GM18508 (cell line): ENCODE results near the gene EPS8.

Source experiments
- ATAC-seq: cut with Tn5 transposase; IDR thresholded peaks from one replicate; pipeline ENCODE4 v1.9.1; 2021; ENCODE audit warnings: moderate number of reproducible peaks; ENCODE audit not compliant: insufficient read depth, unreplicated experiment

Gene EPS8

DNA sequence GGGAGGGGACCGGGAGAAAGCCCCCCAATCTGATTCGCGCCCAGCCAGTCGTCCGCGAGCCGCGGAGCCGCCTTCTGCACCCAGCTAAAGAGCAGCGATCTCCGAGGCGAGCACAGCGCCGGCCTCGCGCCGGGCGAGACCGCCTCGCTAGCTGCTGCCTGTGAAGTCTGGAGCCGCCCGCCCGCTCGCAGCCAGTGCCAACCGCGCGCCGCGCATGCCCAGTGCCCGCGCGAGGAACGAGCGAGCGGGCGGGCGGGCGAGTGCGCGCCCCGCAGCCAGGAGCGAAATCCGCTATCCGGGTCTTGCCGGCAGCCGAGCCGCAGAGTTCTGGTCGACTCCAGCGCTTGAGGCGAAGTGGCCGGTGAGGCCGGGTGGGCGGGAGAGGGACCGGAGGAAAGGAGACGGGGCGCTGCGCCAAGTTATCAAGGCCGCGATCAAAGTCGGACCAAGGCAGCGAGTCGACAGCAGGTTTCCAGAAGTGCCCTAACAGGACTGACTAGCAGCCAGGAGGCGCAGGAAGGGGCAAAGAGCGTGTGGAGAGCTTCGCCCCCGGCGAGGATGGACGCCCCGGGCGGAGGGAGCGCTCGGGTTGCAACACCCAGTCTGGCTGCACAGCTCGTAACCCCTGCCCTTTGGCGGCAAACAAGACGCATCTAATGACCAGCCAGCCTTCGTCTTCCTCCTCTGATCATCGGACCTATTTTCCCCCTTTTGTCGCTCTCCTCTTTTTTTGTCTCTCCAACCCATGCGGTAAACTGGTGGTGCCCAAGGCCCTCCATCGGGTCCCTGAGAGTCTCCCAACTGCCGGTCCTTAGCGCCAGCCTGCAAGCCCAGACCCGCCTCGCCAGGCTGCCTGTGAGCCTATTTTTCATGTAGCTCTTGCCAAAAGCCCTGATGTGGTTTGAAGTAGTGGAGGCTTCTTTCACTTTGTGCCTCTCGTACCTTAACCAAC lies at the start of gene EPS8:
Gene EPS8 (minus strand): TSS at position 169 of the 952 bp plus-strand sequence. CDS start 106,437 bp downstream, outside the sequence.
- ATAC-seq, result peak; percentile 75

DNA sequence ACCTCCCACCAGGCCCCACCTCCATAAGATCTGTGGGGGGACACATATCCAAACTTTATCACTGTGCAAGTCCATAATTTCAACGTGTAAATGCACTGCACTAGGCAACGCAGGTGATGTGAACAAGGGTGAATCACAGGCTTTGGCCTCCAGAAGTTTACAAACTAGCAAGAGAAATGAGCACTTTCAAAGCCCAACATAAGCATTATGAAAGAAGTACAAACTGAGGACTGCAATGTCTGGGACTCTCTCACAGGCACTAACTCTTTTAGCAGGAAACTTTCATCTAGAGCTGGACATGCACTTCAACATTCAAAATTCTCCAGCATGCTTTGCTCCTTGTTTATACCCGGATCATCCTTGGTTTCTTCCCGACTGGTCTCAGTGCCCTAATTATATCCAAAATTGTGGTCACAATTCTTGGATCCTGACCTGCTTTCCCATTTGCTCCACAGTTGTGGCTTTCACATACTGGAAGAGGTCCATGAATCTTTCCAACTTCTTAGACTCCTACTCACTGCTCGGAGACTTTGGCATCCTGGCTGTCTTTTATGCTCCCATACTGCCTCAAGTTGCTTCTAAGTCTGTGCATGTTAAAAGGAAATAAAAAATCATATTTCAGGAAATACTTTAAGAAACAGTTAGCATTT lies 48.1 kb upstream of the EPS8 start:
- ATAC-seq, result no peak

DNA sequence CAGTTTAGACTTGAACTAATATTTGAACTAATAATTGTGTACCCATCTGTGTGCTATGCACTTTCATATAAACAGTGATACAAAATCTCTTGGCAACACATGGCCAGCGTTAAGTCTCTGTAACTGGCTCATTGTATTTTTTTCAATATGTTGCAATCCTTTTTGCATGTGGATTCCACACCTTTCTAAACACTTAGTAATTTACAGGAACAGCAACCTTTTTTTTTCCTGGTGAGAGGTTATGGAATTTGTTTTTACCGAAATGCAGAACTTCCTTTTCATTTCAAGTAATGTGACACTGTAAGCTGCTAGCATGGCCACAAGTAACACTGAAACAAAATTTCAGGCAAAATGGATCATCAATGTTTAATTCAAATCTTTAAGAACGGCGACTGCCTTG lies 45.4 kb upstream of the EPS8 start:
- no peak for ATAC-seq

DNA sequence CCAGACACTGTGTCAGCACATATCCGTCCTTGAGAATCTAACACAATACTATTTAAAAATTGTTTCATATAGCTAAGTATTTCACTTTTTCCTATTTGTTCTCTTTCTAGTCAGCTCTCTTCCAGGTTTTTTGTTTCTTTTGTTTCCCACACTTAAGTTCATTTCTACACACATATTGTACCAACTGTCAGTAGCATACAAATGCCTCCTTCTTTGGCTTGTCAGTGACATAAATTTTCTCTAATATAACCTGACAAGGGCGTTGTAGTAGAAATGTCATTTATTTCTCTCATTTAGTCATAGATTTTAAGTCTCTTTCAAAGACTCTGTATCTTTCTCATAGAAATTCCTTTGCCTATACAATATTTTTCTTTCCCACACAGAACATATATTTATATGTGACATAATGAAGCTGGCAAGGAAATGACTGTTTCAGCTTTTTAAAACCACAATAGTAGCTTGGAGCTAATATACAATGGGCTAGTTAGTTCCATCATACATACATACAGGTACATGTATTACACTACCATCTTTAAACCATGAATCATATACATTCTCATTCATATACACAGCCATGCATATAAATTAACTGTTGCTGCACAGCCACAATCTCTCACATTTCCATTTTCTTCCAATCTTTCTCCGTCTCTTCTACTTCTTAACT lies 42.3 kb upstream of the EPS8 start:
- ATAC-seq, result no peak

DNA sequence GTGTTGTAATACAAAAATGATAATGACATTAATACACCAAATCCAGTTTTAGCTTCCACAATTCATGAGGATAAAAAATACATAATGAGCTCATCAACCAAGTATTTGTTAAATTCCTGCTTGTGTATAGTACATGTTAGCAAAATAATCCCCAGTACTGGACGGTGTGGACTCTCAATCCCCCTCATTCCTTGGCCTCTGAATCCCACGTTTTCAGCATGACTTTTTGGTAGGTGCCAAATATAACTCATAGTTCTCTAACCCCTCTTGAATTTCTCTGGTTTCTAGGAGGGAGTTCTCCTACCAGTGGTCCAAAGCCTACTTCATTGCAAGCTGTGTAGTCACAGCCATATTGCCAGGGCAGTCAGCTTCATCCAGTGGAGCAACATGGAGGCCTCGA lies 41.4 kb upstream of the EPS8 start:
- ATAC-seq, result no peak

DNA sequence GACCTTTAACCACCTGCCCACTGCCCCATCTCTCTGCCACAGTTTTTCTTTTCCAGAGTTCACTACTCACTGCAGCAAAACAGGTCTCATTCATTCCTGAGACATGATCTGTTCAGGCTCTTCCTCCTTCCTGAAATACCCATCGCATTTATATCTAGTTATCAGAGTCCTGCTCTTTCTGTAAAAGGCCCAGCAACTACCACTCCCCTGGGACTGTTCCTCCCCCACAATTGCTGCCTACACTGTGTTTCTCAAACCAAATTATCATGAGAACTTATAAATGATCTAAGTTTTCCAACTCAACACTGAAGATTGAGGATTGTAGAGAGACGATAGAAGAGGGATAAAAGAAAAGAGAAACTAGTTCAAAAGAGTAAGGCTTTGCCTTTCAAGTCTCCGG lies 40.8 kb upstream of the EPS8 start:
- ATAC-seq, result no peak

DNA sequence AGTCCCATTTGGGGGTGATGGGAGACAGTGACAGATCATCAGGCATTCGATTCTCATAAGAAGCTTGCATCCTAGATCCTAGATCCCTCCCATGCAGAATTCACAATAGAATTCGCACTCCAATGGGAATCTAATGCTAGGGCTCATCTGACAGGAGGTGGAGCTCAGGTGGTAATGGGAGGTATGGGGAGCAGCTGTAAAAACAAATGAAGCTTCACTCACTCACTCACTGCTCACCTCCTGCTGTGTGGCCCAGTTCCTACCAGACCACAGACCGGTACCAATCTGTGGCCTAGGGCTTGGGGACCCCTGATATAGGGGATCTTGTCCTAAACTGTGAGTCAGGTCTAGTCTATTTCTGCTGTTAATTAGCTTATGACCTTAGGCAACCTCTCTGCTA lies 40.1 kb upstream of the EPS8 start:
- no peak for ATAC-seq

DNA sequence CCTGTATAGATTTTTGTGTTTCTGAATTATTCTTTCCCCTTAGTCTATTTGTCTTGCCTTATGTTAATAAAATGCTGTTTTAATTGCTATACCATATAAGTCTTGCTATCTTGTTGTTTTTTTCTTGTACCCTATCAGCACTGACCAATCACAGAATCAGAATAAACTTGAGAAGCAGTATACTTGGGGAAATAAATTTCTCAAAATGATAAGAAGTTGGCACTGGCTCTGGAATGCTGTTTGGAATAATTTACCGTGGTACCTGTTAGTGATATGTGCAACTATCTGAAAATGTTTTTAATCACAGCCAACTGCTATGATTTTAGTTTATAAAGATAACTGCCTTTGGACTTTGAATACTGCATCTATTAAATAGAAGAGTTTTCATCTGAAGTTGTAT lies 37.9 kb upstream of the EPS8 start:
- ATAC-seq, result no peak

DNA sequence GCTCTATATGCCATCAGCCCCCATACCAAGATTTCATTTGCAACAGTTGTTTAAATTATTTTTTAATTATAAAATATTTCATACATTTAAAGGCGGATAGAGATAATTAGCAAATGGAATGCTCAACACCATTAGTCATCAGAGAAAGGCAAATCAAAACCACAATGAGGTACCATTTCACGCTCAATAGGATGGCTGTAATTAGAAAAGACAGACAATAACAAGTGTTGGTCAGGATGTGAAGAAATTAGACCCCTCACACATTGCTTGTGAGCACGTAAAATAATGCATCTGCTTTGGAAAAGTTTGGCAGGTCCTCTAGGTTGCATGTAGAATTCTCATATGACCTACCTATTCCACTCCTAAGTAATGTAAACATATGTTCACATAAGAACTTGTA lies 35.3 kb upstream of the EPS8 start:
- ATAC-seq, result no peak

DNA sequence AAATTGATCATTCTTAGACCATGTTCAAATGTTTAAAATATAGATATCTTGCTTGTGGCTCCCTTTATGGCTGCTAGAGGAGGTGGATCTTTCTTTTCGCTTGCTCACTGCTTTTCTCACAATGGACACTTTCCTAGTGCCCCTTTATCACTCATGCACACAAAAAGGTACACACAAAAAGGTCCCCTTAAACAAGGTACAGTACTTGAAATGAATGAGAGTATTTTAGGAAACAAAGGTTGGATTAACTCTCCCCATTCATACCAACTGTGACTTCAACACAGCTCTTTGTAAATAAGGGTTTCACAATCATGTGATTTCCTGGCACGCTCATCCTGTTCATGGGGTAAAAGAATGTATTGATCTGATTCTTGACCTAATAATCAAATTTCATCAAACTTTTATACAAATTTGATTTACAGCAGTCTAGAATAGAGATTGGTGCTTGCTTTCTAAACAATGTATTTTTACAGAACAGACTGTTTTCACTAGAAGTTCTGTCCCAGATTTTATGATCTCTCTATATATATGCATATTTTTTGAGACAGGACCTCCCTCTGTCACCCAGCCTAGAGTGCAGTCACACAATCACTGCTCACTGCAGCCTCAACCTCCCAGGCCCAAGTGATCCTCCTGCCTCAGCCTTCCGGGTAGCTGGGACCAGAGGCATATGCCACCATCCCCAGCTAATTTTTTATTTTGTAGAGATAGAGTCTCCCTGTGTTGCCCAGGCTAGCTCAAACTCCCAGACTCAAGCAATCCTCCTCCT lies 34.4 kb upstream of the EPS8 start:
- no peak for ATAC-seq

DNA sequence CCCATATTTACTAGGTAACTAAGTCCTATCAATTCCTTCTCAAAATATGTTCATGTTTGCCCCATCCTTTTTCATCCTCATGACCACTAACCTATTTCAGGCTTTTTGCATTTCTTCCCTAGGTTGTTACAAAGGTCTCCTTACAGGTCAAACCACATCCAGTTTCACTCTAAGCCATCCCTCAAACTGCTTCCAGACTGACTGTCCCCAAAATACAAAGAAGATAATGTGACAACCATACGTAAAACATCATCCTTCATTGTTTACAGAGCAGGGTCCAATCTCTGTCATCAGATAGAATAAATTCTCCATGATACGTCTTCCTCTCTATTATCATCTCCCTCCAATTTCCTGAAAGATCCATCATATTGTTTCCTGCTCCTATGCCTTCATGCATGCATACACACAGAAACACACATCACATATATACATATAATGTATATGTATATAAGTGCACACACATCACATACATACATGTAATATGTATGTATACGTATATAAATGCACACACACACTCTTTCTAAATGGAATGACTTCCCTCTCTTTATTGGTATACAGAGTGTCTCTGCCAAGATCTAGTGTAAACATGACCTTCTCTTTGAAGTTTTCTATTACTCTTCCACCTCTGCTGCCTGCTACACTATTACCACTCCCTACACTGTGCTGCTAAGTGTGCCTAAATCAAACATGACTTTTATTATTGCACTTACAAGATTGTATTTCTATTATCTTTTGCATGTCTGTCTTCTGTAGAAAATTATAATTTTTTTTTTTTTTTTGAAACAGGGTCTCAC lies 30.7 kb upstream of the EPS8 start:
- no peak for ATAC-seq

DNA sequence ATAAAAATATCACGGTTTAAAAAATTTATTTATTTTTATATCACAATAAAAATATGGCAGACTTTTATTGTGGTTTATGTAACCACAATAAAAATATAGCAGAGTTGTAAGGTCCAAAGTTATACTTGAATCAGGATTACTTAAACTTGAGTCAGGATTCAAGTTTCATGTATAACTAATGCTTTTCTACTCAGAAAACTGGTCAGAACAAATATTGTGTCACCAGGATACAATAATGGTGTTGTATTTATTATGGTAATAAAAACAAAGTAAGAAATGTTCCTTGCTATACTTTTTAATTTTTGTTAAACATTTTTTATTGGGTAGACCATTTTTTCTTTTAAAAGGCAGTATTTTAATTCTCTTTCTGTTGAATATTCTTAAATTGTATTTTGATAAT lies 29.2 kb upstream of the EPS8 start:
- no peak for ATAC-seq

DNA sequence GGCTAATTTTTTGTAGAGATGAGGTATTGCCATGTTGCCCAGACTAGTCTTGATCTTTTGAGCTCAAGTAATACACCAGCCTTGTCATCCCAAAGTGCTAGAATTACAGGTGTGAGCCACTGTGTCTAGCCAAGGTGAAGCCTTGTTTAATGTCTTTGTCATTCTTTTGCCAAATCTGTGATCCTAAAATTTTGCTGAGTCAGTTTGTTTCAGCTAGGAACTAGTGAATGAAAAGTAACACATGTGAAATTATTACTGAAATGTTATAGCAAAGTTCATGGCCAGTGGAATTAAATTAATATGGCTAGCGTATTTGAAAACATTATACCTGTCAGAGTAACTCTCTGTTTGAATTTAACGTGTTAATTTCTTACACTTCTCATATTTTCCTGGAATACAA lies 26.5 kb upstream of the EPS8 start:
- no peak for ATAC-seq

DNA sequence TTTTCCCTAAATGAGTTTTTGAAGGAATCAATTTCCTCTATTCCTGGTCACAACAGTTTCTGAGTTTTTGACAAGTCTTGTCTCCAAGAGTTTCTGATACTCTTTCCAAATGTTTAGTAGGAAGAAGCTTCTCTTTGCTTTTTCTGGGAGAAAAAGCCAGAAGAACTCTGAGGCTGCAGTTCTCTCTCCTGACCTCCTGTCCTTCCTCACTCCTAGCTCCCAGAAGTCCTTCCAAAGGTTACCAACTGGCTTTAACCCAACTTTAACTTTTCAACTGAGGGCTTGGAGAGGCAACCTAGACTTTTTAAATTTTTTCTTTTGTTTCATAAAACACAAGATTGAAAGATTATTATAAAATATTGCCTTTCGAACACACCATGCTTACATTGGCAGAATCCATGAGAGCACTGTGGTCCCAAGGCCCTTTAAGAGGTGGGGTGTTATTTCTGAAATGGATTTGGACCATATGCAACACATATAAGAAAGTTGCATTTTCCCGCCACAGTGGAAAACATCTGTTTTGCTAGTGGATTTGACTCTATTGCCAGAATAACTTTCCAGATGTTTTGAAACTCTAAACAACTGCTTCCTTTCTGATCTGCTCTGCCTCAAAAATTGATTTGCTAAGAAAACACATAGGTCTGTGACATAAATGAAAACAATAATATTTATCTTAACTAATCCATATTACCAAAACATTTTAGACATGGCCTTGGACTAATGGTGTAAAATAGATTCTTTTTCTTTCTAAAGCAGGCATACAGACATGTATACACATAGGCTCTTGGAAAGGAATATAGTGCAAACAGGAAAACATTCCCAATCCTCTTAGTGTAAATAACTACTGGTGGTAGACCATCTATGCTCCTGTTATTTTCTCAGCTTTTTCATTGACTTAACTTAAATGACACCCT lies 22.3 kb upstream of the EPS8 start:
- ATAC-seq, result no peak

DNA sequence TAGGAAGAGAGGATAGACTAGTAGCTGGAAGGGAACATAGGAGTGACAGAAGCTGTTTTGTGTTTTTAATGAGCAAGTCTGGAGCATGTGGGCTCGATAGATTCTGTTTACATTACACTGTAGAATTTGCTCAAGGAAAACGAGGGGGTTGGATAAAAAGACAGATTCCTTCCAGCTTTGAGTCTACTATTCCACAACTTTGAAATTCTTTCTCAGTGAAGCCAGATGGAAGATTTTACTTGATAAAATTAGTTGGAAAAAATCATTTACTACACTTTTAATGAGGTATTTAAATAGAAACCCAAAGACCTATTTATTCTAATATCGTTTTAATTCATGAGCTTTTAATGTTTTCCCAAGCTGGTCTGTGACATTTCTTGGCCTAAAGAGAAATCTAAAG lies 19.5 kb upstream of the EPS8 start:
- ATAC-seq, result no peak

DNA sequence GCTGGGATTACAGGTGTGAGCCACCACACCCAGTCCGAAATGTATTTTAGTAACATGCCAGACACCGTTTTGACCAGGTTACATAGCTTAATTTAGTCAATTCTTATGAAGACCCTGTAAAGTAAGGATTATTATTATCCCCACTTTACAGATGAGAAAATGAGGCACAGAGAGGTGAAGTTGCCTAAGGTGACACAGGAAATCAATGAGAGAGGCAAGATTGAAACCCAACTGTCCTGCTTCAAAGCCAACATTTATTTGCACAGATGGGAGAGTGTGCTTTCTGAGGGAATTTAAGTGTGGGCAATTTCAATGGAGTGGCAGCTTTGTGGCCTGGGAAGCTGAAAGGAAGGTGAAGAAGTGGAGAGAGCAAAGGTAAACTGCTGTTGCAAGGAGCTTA lies 19.1 kb upstream of the EPS8 start:
- no peak for ATAC-seq

DNA sequence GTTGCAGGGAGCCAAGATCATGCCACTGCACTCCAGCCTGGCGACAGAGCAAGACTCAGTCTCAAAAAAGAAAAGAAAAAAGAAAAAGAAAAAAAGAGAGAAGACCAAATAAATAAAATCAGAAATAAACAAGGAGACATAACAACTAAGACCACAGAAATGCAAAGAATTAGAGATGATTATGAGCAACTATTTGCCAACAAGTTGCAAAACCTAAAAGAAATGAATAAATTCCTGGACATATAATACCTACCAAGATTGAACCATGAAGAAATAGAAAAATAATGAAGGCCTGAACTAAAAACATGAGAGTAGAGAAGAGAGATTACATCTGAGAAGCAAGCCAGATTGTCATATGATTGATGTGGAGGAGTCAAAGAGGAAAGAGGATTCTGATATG lies 17.6 kb upstream of the EPS8 start:
- no peak for ATAC-seq
